Measurements from ENCODE around the gene RFTN2. TPM values are rescaled to one million over a fixed set of nuclear protein-coding genes. Genes with fewer than 3 reads are reported as not detected.

RFTN2 gene
- polyA plus RNA-seq, 1 donor from 2014 or later = 0.06 TPM

DNA sequence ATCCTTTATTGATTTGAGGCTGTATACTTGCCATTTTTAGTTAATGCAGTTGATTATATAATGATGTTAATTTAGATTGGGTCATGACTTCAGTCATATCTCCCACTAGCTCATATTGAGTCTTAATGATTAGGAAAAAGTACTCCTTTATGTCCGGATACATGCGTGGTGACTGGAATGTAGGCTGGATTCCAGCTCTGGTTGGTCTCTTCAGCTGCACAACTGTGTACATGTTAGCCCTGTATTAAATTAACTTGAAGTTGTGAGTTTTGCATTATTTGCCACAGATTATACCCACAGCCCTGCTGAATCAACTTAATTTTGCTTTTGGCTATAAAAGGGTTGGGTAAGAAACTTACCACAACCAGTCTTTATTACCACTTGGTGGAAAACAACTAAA lies 137.0 kb downstream of the RFTN2 start:
- no peaks in the 10 kb centered on the region for H3K27me3 ChIP-seq (ENCODE audit: insufficient read depth, low read depth, low read length)
- no peak overlapping the region for H2AFZ ChIP-seq (ENCODE audit: low read depth, low read length)
- no peaks in the 10 kb centered on the region for H3F3A ChIP-seq (ENCODE audit: insufficient read depth, low read length, poor library complexity, severe bottlenecking)
- TF ChIP-seq TAF1 (IDR thresholded peaks at IDR 0.05; ENCODE audit: low read depth) (no peak), POLR2AphosphoS5 (IDR thresholded peaks at IDR 0.05) (no peak), MXI1 (conservative IDR thresholded peaks at IDR 0.05; ENCODE audit: poor library complexity, severe bottlenecking) (no peak), EP300 (conservative IDR thresholded peaks at IDR 0.05; ENCODE audit: poor library complexity, severe bottlenecking) (no peak), RAD21 (conservative IDR thresholded peaks at IDR 0.05) (no peak), EZH2 (IDR thresholded peaks at IDR 0.05; ENCODE audit: borderline replicate concordance, insufficient read depth, low read length, poor library complexity, severe bottlenecking) (no peak), SMC3 (conservative IDR thresholded peaks at IDR 0.05; ENCODE audit: poor library complexity) (no peak)
- TF ChIP-seq, protein P1, sequence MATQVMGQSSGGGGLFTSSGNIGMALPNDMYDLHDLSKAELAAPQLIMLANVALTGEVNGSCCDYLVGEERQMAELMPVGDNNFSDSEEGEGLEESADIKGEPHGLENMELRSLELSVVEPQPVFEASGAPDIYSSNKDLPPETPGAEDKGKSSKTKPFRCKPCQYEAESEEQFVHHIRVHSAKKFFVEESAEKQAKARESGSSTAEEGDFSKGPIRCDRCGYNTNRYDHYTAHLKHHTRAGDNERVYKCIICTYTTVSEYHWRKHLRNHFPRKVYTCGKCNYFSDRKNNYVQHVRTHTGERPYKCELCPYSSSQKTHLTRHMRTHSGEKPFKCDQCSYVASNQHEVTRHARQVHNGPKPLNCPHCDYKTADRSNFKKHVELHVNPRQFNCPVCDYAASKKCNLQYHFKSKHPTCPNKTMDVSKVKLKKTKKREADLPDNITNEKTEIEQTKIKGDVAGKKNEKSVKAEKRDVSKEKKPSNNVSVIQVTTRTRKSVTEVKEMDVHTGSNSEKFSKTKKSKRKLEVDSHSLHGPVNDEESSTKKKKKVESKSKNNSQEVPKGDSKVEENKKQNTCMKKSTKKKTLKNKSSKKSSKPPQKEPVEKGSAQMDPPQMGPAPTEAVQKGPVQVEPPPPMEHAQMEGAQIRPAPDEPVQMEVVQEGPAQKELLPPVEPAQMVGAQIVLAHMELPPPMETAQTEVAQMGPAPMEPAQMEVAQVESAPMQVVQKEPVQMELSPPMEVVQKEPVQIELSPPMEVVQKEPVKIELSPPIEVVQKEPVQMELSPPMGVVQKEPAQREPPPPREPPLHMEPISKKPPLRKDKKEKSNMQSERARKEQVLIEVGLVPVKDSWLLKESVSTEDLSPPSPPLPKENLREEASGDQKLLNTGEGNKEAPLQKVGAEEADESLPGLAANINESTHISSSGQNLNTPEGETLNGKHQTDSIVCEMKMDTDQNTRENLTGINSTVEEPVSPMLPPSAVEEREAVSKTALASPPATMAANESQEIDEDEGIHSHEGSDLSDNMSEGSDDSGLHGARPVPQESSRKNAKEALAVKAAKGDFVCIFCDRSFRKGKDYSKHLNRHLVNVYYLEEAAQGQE (IDR thresholded peaks at IDR 0.05; ENCODE audit: borderline replicate concordance) = no peak
- TF ChIP-seq, protein P2, sequence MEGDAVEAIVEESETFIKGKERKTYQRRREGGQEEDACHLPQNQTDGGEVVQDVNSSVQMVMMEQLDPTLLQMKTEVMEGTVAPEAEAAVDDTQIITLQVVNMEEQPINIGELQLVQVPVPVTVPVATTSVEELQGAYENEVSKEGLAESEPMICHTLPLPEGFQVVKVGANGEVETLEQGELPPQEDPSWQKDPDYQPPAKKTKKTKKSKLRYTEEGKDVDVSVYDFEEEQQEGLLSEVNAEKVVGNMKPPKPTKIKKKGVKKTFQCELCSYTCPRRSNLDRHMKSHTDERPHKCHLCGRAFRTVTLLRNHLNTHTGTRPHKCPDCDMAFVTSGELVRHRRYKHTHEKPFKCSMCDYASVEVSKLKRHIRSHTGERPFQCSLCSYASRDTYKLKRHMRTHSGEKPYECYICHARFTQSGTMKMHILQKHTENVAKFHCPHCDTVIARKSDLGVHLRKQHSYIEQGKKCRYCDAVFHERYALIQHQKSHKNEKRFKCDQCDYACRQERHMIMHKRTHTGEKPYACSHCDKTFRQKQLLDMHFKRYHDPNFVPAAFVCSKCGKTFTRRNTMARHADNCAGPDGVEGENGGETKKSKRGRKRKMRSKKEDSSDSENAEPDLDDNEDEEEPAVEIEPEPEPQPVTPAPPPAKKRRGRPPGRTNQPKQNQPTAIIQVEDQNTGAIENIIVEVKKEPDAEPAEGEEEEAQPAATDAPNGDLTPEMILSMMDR (IDR thresholded peaks at IDR 0.05; ENCODE audit: poor library complexity, severe bottlenecking) = no peak
- no peak overlapping the region for H3K27ac ChIP-seq (ENCODE audit: low read length)
- H3K9me2 ChIP-seq (ENCODE audit: insufficient read depth, low read length) = no peaks in the 10 kb centered on the region
- H3K79me2 ChIP-seq (replicated peaks; ENCODE audit: insufficient read depth, low read length) = peaks cover 13% of the 10 kb centered on the region
- H3K9me3 ChIP-seq (ENCODE audit: low read length) = no peaks in the 10 kb centered on the region
- no peaks in the 10 kb centered on the region for H3K36me3 ChIP-seq (ENCODE audit: insufficient read depth, low read length)
- H3K4me3 ChIP-seq (ENCODE audit: low read length) = no peak overlapping the region
- H3K4me2 ChIP-seq (ENCODE audit: low read length) = no peak overlapping the region
- no peaks in the 10 kb centered on the region for H4K20me1 ChIP-seq (ENCODE audit: insufficient read depth)
- H3K9ac ChIP-seq (ENCODE audit: low read length) = no peak overlapping the region

Small RNAs within 50 kb of the gene (small RNA-seq; reads per million reads assigned to genes)
- gene AC020550.1 = 0 reads per million in 3 experiments

Other genes with a start within 250 kb of the RFTN2 start
- 936 and 1,143 TPM in 2 replicates for gene SF3B1, start 240.6 kb downstream of the RFTN2 start, polyA plus RNA-seq
- gene COQ10B, start 222.0 kb downstream of the RFTN2 start, polyA plus RNA-seq = 22.5 and 28.4 TPM in 2 replicates
- gene HSPD1, start 175.7 kb downstream of the RFTN2 start, polyA plus RNA-seq = 226 and 229 TPM in 2 replicates
- gene HSPE1, start 175.2 kb downstream of the RFTN2 start, polyA plus RNA-seq = 136 and 177 TPM in 2 replicates
- 60.5 and 81.5 TPM in 2 replicates for gene MOB4, start 159.5 kb downstream of the RFTN2 start, polyA plus RNA-seq
- gene MARS2, start 29.8 kb upstream of the RFTN2 start, polyA plus RNA-seq = 3.8 and 5.1 TPM in 2 replicates
- gene BOLL, start 109.7 kb upstream of the RFTN2 start, polyA plus RNA-seq = not detected in 2 replicates
- 6.6 and 6.8 TPM in 2 replicates for gene PLCL1, start 129.0 kb upstream of the RFTN2 start, polyA plus RNA-seq

Measured in neural cell (in vitro differentiated cells).